Activated CD8-positive, alpha-beta memory T cell treated with anti-CD3 and anti-CD28 coated beads, Interleukin-2, amount 50 U/mL, for 1 hour (primary cell): Measurements from ENCODE around the gene HACD2.

ENCODE experiments used
- DNase-seq: peaks from one replicate; pipeline ENCODE4 v3.0.0-alpha.2; 2020; ENCODE audit errors: extremely low read depth

HACD2 gene

GRCh38 chr3:123447749-123448517 is 136.9 kb downstream of the HACD2 start:
- DNase-seq = no peak

GRCh38 chr3:123447416-123447748 is 137.5 kb downstream of the HACD2 start:
- no peak for DNase-seq

- no peak for DNase-seq
Observed at GRCh38 chr3:123446610-123447109, 138.2 kb downstream of the HACD2 start.

- DNase-seq = no peak
Observed at GRCh38 chr3:123446210-123446609, 138.6 kb downstream of the HACD2 start.

- DNase-seq = no peak
Observed at GRCh38 chr3:123445702-123446101, 139.2 kb downstream of the HACD2 start.

- no peak for DNase-seq
Observed at GRCh38 chr3:123444744-123445143, 140.1 kb downstream of the HACD2 start.

- DNase-seq = no peak
Observed at GRCh38 chr3:123444023-123444422, 140.8 kb downstream of the HACD2 start.

- no peak for DNase-seq
Observed at GRCh38 chr3:123442908-123443307, 141.9 kb downstream of the HACD2 start.

GRCh38 chr3:123442125-123442524 is 142.7 kb downstream of the HACD2 start:
- DNase-seq = no peak
